GM18868 (cell line): ENCODE data around the gene SGK2.

Experiments
- ATAC-seq: cut with Tn5 transposase; IDR thresholded peaks from one replicate; pipeline ENCODE4 v1.9.1; 2021; ENCODE audit warnings: mild to moderate bottlenecking, moderate library complexity; ENCODE audit not compliant: unreplicated experiment

The SGK2 gene

DNA sequence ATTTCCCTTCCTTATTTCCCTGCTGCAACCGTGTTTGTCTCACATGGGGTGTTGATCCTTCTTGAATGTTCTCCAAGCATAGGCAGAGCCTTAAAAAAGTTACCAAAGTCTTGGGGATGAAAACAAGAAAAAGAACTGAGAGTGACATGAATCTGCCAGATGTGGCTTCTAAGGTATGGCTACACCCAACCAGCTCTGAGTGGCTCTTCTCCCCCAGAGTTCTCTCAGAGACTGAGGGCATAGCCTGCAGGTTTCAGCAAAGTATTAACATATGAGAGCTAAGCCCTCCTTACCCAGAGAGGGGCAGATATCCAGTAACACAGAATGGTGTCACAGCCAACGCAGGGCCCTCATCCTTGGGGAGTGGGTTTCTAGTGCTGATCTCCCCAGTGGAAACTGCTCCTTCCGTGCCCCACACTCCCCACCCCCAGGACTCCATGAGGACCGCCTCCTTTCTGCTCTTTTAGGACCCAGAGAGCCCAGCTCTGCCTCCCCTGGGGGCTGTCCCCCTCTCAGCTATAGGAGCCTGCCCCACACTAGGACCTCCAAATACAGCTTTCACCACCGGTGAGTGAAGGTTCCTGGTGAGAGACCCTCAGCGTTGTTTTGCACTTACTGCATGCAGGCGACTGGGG is 23.3 kb upstream of the SGK2 start:
- ATAC-seq, result no peak

DNA sequence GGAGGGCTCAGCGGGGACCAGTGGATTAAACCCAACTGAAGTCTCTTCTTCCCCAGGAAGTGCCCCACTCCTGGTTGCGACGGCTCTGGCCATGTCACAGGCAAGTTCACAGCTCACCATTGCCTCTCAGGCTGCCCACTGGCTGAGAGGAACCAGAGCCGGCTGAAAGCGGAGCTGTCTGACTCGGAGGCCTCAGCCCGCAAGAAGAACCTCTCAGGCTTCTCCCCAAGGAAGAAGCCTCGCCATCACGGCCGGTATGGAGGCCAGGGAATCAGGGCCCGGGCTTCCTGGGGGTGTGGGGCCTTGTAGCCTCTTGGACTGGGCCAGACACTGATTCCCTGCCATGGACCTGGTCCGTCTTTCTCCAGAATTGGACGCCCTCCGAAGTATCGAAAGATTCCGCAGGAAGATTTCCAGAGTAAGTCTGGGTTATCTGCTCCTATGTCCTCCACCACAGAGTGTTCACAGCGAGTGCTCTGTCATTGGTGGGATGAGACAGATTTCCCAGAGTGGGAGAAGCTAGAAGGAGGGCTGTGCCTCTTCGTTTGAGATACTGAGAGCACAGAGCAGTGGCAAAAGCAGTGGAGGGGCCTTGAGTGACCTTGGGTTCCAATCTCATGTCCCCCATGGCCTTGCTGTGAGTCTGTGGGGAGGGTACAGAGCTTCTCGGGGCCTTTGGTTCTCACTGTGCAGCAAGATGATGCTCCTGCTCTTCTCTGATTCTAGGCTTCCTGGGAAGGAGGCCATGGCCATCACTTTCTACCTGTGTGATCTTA is 22.6 kb upstream of the SGK2 start:
- ATAC-seq, result no peak

DNA sequence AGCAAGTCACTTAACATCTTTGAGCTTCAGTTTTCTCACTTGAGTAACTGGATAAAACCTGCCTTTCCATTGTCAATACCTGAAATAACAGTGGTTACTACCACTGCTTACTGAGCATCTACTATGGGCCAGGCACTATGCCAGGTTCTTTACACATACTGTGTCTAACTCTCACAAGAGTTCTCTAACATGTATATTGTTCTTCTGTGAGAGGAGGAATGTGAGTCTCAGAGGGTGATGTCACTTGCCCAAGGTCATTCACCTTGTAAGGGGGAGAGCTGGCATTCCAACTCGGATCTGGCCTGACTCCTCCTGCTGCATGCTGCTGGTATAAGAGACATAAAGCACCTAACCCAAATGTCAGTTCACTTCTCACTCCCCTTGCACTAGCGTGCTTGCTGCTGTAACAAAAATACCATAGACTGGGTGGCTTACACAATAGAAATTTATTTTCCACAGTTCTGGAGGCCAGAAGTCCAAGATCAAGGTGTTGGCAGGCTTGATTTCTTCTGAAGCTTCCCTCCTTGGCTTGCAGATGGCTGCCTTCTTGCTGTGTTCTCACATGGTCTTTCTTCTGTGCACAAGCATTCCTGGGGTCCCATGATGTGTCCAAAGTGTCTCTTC is 21.9 kb upstream of the SGK2 start:
- no peak for ATAC-seq

DNA sequence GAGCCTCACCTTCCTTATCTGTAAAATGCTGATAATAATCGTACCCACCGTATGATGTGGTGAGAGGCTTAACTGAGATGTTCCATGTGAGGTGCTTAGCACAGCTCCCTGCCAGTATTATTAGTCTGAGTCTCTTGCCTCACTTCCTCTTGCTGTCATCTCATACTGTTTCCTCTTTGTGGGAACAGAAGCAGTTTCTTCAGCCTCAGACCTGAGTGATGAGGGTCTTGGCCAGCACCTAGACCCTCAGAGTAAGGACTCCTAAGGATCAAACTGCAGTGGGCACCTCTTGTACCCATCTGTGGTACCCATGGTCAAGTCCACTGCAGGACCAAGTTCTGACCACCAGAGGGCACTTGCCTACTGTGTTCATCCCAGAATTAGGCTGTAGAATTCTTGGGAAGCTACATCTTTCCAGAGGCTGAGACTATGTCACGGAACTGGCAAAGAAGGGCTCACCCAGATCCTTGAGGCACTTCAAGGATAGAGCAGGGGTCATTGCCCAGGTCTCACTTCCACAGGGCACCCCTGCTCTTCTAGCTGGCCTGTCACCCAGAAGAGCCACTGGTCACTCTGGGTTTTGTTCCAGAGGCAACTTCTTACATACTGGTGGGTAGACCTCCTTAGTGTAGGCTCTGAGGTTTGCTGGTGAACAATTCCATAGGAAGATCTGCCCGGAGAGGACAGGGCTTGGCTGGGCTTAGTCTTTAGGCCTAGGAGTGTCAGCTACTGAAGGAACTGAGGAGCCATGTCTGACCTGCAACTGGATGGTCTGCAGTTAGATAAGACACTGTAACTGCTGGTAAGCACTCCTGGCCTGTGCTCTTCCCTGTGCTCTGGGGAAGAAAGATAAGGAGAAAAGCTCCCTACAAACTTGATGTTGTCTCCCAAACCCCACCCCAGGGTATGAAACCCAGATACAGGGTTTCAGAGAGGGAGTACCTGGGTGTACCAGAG is 20.6 kb upstream of the SGK2 start:
- ATAC-seq, result no peak

DNA sequence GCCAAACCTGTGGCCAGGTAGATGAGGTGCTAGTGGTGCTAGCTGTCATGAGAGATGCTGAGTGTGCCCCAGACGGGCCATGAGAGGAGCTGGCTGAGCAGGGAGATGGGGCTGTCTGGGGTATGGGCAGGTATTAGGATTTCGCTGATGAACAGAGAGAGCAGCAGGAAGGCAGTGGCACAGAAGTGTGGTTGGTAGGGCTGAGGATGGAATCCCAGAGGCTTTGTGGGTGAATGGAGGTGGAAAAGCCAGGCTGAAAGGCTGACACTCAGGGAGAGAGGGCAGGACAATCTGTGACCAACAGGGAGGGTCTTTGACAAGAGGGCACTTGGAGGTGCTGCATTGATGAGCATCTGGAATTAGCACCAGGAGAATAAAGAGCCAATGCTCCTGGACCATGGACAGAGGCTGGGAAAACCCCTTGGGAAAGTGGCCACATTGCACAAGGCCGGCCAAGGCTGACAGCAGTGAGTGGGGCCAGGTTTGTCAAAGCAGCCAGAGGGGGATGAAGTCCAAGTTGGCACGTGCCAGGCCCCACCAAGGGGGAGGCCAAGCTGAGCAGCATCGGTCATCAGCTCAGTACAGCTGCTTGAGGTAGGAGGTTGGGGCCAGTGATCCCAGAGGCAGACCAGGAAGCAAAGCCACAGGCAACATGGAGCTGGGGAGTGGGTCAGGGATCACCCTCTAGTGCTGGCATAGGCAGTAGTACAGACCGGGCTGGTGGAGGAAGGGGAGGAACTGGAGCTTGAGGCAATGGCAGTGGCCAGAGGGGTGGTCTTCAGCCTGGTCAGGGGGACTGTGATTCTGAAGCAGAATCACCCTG is 19.7 kb upstream of the SGK2 start:
- ATAC-seq, result no peak

DNA sequence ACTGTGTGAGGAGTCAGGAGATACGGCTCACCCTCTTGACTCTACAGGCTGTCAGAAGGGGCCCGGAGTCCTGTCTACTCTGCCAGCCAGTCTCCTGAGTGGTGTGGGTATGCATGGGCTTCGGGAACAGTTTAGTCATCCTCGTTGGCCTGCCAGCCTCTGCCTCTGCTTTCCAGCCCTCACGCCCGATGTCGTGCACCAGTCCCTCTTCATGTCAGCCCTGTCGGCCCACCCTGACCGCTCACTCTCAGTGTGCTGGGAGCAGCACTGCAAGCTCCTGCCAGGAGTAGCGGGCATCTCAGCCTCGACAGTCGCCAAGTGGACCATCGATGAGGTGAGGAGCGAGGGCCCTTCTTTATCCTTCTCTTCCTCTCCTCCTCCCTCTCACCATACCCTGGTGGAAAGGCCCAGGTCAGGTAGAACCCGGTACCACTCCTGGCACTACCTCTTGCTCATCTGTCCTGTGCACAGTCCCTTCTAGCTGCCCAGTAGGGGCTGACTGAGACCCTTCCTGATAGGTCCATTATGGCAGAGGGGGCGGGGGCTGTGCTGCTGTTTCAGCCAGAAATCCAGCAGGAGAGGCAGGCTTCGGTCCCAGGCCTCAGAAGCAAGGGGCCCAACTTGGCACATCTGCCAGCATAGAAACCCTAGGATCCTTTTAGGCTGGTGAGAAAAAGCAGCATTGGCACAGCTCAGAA is 18.7 kb upstream of the SGK2 start:
- no peak for ATAC-seq

DNA sequence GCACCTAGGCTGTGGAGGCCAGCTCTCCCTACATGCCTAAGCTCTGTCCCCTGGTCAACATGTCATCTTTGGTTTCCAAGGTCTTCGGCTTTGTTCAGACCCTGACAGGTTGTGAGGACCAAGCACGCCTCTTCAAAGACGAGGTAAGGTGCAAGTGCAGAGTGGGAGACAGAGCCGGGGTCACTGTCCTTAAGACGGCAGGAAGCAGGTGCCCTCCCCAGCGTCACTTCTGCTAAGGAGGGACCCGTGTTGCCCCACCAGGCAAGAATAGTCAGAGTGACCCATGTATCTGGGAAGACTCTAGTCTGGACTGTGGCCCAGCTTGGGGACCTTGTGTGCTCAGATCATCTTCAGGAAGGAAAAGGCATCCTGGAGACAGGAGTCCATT is 18.2 kb upstream of the SGK2 start:
- ATAC-seq, result no peak

DNA sequence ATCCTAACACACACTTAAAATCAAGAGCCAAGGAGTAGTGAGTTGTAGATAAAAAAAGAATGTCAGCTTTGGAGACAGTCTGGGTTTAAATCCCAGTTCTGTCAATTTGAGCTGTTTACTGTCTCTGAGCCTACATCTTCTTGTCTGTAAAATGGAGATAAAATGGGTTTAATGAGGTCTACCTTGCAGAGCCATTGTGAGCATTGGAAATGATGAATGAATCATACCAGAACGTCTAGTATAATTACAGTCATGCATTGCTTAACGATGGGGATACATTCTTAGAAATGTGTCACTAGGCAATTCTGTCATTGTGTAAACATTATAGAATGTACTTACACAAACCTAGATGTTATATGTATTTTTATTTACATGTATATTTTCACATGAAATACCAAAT is 17.6 kb upstream of the SGK2 start:
- ATAC-seq, result no peak

DNA sequence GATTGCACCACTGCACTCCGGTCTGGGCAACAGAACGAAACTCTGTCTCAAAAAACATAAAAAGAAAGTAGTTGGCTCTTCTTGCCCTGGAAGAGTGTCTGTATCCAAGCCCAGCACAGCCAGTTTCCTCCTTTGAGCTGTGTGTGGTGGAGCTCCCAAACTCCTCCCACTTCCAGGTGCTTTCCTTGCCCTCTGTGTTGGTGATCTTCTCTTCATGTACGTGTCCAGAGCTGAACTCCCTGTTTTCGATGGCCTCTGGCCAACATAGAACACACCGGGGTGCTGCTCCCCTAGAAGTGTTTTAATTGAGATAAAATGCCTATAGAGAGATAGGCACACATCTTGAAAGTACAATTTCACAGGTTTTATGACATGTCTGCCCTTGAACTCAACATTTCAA is 16.7 kb upstream of the SGK2 start:
- ATAC-seq, result no peak

DNA sequence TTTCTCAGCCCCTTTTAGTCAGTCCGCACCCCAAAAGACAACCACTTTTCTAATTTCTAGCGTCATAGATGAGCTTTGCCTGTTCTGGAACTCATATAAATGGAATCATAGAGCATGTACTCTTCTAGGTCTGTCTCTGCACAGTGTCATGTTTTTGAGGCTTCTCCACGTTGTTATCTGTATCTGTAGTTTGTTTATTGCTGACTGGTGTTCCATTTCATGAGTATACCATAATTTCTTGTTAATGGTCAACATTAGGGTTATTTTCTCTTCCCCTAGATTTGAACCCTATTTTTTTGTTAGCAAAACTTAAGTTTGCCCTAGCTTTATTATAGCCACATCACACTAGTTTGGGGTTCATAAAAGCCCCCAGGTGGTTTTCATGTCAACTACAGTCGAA is 16.2 kb upstream of the SGK2 start:
- ATAC-seq, result no peak

DNA sequence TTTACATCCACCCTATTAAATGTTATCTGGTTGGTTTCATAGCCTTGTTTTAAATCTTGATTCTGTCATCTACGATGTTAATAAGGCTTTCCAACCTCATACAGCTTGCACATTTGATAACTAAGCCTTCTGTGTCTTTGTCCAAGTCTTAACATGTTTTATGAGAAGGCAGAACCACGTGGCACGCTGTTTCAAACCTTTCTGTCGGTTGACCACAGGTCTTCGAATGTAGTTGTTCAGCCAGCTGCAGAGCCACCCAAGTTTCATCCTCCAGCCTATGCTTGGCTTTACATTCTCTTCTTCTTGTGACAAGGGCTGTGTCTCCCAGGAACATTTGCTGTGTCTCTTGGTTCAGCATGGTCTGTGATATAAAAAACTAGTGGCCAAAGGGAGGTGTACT is 15.7 kb upstream of the SGK2 start:
- ATAC-seq, result no peak

DNA sequence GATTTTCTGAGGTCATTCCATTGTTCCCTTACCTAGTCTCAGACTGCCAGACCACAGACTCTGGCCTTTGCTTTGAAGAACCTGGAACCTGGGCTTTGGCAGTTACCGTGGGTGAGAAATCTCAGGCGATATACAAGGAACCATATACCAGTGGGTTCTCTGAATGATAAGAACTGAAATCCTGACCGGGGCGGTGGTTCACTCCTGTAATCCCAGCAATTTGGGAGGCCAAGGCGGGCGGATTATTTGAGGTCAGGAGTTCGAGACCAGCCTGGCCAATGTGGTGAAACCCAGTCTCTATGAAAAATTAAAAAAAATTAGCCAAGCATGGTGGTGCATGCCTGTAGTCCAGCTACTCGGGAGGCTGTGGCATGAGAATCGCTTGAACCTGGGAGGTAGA is 14.3 kb upstream of the SGK2 start:
- no peak for ATAC-seq

DNA sequence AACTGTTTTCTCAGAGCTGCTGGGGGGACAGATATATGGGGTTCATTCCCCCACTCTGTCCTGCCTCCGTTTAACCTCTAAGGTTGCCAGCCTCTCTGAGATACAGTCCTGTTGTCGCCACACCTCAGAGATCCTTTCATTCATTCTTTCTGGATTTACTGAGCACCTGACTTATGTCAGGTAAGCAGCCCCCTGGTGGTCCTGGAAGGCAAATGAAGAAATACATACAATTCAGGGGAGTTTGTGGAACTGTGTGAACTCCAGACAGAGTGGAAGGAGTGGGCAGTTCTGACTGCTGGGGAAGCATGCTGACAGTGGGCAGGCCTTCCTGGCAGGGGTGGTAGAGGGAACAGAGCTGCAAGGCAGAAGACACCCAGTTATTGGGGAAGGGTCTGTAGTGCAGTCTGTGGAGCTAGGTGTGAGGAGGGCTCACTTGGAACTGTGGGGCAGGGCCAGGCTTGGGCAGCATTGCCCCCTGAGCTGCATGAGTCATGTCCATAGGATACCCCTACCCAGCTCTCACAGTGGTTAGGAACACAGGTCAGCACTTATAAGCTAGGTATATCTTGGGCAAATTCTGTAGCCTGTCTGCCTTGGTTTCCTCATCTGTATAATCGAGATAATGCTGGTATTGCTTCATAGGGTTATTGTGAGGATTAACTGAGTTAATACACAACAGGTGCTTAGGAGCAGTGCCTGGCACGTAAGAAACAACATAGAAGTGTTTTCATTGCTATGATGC is 12.8 kb upstream of the SGK2 start:
- ATAC-seq, result no peak

DNA sequence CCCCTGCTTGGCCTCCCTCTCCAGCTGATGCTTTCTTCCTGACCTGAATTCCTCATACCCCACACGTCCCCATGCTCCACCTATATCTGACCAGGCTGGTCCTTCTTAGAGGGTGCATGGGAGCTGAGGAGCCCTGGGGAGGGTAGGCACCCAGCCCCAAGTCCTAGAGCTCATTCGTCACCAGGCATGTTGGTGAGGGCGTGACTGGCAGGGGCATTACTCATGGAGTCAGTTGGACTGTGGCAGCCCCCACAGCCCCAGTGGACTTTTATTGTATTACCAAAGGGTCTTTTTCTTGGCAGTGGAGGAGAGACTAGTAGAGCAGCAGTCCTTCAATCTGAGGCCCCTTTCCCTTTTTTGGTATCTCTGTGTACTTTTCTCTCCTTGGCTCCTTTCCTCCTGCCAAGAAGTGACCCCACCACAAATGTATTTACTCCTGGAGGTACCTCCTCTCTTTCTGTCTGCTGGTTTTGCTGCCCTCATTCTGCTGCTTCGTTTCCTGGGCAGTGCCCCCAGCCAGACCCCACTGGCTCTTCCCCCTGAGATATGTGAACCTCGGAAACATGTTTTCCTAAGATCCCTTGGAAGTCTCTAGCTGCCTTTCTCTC is 10.4 kb upstream of the SGK2 start:
- no peak for ATAC-seq

DNA sequence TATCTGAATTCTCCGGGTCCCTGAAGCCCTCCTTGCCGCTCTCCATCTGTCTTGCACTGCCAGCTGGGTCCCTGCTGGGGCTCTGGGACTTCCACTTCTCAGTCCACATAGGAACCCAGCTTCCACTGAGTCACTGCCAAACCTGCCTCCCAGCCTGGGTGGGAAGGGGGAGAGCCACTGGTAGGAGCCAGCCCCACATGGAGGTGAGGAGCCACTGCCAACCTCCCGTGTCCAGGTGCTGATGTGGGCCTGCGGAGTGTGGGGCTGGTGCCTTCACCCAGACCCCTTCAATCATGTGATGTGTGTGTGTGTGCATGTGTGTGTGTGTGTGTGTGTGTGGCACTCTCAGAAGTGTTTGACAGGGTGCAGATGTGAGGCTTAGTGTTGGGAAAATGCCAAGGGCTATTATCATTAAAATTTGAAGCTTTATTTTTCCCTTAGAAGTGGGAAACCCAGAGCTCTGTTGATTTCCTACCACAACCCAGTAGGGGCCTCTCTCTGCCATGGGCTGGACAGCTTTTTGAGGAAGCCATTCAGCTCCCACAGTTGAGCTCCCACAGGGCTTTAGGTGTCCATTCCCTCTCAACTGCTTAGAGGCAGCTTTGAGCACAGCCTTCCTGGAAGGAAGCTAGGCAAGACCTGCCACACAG is 9.3 kb upstream of the SGK2 start:
- ATAC-seq, result no peak

DNA sequence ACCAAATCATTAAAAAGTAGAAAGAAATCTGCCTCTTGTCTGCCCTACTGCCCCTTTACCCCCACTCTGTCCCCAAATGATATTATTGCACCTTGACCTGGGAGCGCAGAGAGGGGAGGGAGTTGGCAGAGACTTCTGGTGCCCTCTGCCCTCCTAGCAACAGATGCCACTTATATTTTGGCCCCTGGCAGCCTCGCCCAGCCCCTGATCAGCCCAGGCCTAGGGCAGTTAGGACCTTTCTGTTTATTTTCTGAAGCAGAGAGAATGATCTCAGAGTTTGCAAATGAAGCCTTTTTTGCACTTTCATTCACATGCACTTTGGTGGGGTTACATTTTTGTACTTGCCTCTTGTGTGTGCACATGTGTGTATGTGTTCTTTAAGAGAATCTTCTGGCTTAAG is 8.4 kb upstream of the SGK2 start:
- ATAC-seq, result no peak

DNA sequence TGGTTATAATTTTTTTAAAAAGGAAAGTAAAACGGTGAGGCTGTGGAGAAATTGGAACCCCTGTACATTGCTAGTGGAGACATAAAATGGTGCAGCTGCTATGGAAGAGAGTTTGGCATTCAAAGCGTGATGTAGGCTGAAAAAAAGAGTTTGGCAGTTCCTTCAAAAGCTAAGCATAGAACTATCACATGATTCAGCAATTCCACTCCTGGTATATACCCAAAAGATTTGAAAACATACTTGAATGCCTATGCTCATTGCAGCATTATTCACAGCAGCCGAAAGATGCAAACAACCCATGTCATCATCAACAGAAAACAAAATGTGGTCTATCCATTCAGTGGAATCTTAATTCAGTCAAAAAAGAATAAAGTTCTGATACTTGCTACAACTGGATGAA is 4.5 kb upstream of the SGK2 start:
- ATAC-seq, result no peak
